ENCODE results near the gene SYT8.

- no peak for TF ChIP-seq POLR2A (IDR thresholded peaks at IDR 0.05)
- no peak for TF ChIP-seq CTCF (IDR thresholded peaks at IDR 0.05)
Observed at GRCh38 chr11:1792461-1792860, 42.3 kb upstream of the SYT8 start.
